Fibroblast of lung (primary cell): Measurements from ENCODE around the gene TGFBR3. TPM values are rescaled to one million over a fixed set of nuclear protein-coding genes. Genes with fewer than 3 reads are reported as not detected.
A peak's percentile ranks its signal among the peaks of the same experiment; 100 is the strongest.

Experiments used
- DNase-seq, 2 donors: peaks; one replicate each; pipeline versions ENCODE4 v3.0.0 to v3.0.0-alpha.2; 2010; ENCODE audit warnings: low read depth in 2 of 2
- H2AFZ ChIP-seq: 2 replicates; pipeline ENCODE4 v1.5.1; 2012; ENCODE audit warnings: low read length, control low read depth, inconsistent platforms
- H3K27ac ChIP-seq: 2 replicates; pipeline ENCODE4 v1.5.1; 2011; ENCODE audit warnings: low read length, control low read depth; ENCODE audit not compliant: insufficient read depth
- H3K27me3 ChIP-seq: 2 replicates; pipeline ENCODE4 v1.5.1; 2011; ENCODE audit warnings: mild to moderate bottlenecking, low read length; ENCODE audit not compliant: control insufficient read depth, insufficient read depth
- H3K36me3 ChIP-seq: 2 replicates; pipeline ENCODE4 v1.5.1; 2011; ENCODE audit warnings: low read length; ENCODE audit not compliant: control insufficient read depth, insufficient read depth
- H3K4me1 ChIP-seq: 2 replicates; pipeline ENCODE4 v1.5.1; 2011; ENCODE audit warnings: low read length; ENCODE audit not compliant: control insufficient read depth, insufficient read depth; ENCODE audit errors: extremely low read depth
- H3K4me2 ChIP-seq: 2 replicates; pipeline ENCODE4 v1.5.1; 2011; ENCODE audit warnings: low read length, control low read depth; ENCODE audit not compliant: insufficient read depth; ENCODE audit errors: extremely low read depth
- H3K4me3 ChIP-seq, 4 experiments: fragments of 200-600 bp in 1 of 4; sonication (generic) in 1 of 4; replicated peaks in 1 of 4; 2 replicates each; pipeline ENCODE4 v1.5.1; 2011 to 2016; ENCODE audit warnings: low read length in 4 of 4, low read depth in 3 of 4, mild to moderate bottlenecking in 3 of 4, control low read depth in 2 of 4, inconsistent platforms in 1 of 4, mixed read lengths in 1 of 4; ENCODE audit not compliant: insufficient read depth in 1 of 4; ENCODE audit errors: control extremely low read depth in 1 of 4
- H3K79me2 ChIP-seq: 2 replicates; pipeline ENCODE4 v1.5.1; 2012; ENCODE audit warnings: mild to moderate bottlenecking, low read length, inconsistent platforms; ENCODE audit not compliant: control insufficient read depth, insufficient read depth
- H3K9ac ChIP-seq: 2 replicates; pipeline ENCODE4 v1.5.1; 2011; ENCODE audit warnings: mild to moderate bottlenecking, low read length, control low read depth; ENCODE audit not compliant: insufficient read depth
- H3K9me3 ChIP-seq: 2 replicates; pipeline ENCODE4 v1.5.1; 2012; ENCODE audit warnings: low read depth, low read length; ENCODE audit not compliant: control insufficient read depth, insufficient read depth
- H4K20me1 ChIP-seq: 2 replicates; pipeline ENCODE4 v1.5.1; 2011; ENCODE audit warnings: low read length; ENCODE audit not compliant: control insufficient read depth, insufficient read depth; ENCODE audit errors: extremely low read depth
- CTCF ChIP-seq, 2 donors: IDR thresholded peaks in 1 of 2; conservative IDR thresholded peaks in 1 of 2; 1 replicate in 1 of 2; 2 replicates in 1 of 2; pipeline ENCODE4 v1.5.1; 2011 to 2012; ENCODE audit warnings: low read length in 2 of 2, control low read depth in 1 of 2, inconsistent platforms in 1 of 2, low read depth in 1 of 2, mild to moderate bottlenecking in 1 of 2
- EZH2 ChIP-seq: IDR thresholded peaks from 2 replicates; pipeline ENCODE4 v1.5.1; 2012; ENCODE audit warnings: low read length, control low read depth, mild to moderate bottlenecking; ENCODE audit errors: missing control alignments
- polyA plus RNA-seq, 2 donors: library from polyadenylated mRNA; depleted of rRNA in 1 of 2; stranded (reverse) in 1 of 2; unstranded in 1 of 2; fragments of >200 nt; gene quantifications; 2 replicates each; pipeline ENCODE4 v1.2.1, GENCODE V29; 2011 to 2012; ENCODE audit warnings: missing spikeins in 1 of 2
- total RNA-seq: library from RNA; depleted of rRNA; stranded (reverse); fragments of >200 nt; gene quantifications from 2 replicates; pipeline ENCODE4 v1.2.1, GENCODE V29; 2014

Gene TGFBR3
- total and polyA plus RNA-seq, 2 donors (not counting 1 experiment from before 2014, with no cell fraction given): 68.3 to 98.1 TPM

GRCh38 chr1:91768786-91769725, 116.9 kb downstream of the TGFBR3 start:
- DNase-seq: peak; percentile 73 to 78
- H2AFZ ChIP-seq: no peak overlapping the region

GRCh38 chr1:91768120-91768519, 117.8 kb downstream of the TGFBR3 start:
- H3K79me2 ChIP-seq: no peaks in the 10 kb centered on the region
- no peaks in the 10 kb centered on the region for H3K27me3 ChIP-seq
- H3K4me2 ChIP-seq: no peak overlapping the region
- TF ChIP-seq EZH2 (no peak), CTCF (conservative IDR thresholded peaks at IDR 0.05 in 1 of 2, IDR thresholded peaks at IDR 0.05 in 1 of 2; ENCODE audit: low read depth in 1 of 2, low read length in 2 of 2) (no peak)
- H3K9me3 ChIP-seq: no peaks in the 10 kb centered on the region
- no peak overlapping the region for H3K27ac ChIP-seq
- no peak overlapping the region for H2AFZ ChIP-seq
- H3K4me1 ChIP-seq: peaks cover 7% of the 10 kb centered on the region
- no peak for DNase-seq
- no peaks in the 10 kb centered on the region for H4K20me1 ChIP-seq
- H3K9ac ChIP-seq: no peak overlapping the region
- H3K4me3 ChIP-seq: no peak overlapping the region
- H3K36me3 ChIP-seq: peaks cover 2% of the 10 kb centered on the region

More at GRCh38 chr1:91768786-91769725, 116.9 kb downstream of the TGFBR3 start:
- TF ChIP-seq EZH2: no peak
- TF ChIP-seq CTCF (conservative IDR thresholded peaks at IDR 0.05 in 1 of 2, IDR thresholded peaks at IDR 0.05 in 1 of 2; ENCODE audit: low read depth in 1 of 2, low read length in 2 of 2): no peak
- Histone ChIP-seq H3K79me2 (no peaks in the 10 kb centered on the region), H3K36me3 (peaks cover 2% of the 10 kb centered on the region), H3K4me2 (peak overlapping the region; percentile 4), H3K9me3 (no peaks in the 10 kb centered on the region), H3K9ac (no peak overlapping the region), H3K4me1 (peaks cover 7% of the 10 kb centered on the region), H3K27ac (no peak overlapping the region), H3K4me3 (no peak overlapping the region), H3K27me3 (no peaks in the 10 kb centered on the region), H4K20me1 (no peaks in the 10 kb centered on the region)

- no peaks in the 10 kb centered on the region for H3K79me2 ChIP-seq
- H3K9me3 ChIP-seq: no peaks in the 10 kb centered on the region
- H3K4me1 ChIP-seq: peaks cover 7% of the 10 kb centered on the region
- H3K4me2 ChIP-seq: no peak overlapping the region
- H3K36me3 ChIP-seq: peaks cover 2% of the 10 kb centered on the region
- TF ChIP-seq CTCF (conservative IDR thresholded peaks at IDR 0.05 in 1 of 2, IDR thresholded peaks at IDR 0.05 in 1 of 2; ENCODE audit: low read depth in 1 of 2, low read length in 2 of 2) (no peak), EZH2 (no peak)
- H4K20me1 ChIP-seq: no peaks in the 10 kb centered on the region
- H3K27ac ChIP-seq: no peak overlapping the region
- H2AFZ ChIP-seq: no peak overlapping the region
- no peak overlapping the region for H3K9ac ChIP-seq
- no peak overlapping the region for H3K4me3 ChIP-seq
- no peak for DNase-seq
- no peaks in the 10 kb centered on the region for H3K27me3 ChIP-seq
Measured at GRCh38 chr1:91766883-91767282, 119.1 kb downstream of the TGFBR3 start.
